Measurements from ENCODE around the gene ZNF681.
"Not testable (repeated sequence)": the region's sequence is repeated elsewhere in the genome, so short reads cannot be mapped to it uniquely, and the experiment has no call there.

ZNF681 gene

GRCh38 chr19:23779645-23780044 is 21.0 kb upstream of the ZNF681 start:
- H3K9me2 ChIP-seq (replicated peaks; ENCODE audit: control insufficient read depth, low read length): no peaks in the 10 kb centered on the region
- TF ChIP-seq, protein P1, sequence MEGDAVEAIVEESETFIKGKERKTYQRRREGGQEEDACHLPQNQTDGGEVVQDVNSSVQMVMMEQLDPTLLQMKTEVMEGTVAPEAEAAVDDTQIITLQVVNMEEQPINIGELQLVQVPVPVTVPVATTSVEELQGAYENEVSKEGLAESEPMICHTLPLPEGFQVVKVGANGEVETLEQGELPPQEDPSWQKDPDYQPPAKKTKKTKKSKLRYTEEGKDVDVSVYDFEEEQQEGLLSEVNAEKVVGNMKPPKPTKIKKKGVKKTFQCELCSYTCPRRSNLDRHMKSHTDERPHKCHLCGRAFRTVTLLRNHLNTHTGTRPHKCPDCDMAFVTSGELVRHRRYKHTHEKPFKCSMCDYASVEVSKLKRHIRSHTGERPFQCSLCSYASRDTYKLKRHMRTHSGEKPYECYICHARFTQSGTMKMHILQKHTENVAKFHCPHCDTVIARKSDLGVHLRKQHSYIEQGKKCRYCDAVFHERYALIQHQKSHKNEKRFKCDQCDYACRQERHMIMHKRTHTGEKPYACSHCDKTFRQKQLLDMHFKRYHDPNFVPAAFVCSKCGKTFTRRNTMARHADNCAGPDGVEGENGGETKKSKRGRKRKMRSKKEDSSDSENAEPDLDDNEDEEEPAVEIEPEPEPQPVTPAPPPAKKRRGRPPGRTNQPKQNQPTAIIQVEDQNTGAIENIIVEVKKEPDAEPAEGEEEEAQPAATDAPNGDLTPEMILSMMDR (IDR thresholded peaks at IDR 0.05; ENCODE audit: low read depth, low read length, poor library complexity, severe bottlenecking): no peak
- TF ChIP-seq EZH2phosphoT487 (IDR thresholded peaks at IDR 0.05; ENCODE audit: borderline replicate concordance, low read length): no peak
- H3K4me1 ChIP-seq (ENCODE audit: control insufficient read depth, low read length): no peaks in the 10 kb centered on the region

GRCh38 chr19:23778566-23778965 is 19.9 kb upstream of the ZNF681 start:
- H3F3A ChIP-seq (ENCODE audit: control insufficient read depth, insufficient read depth): no peaks in the 10 kb centered on the region
- no peak overlapping the region for H3K4me2 ChIP-seq (ENCODE audit: low read length)
- no peak overlapping the region for H3K27ac ChIP-seq (ENCODE audit: low read depth, low read length)
- H4K20me1 ChIP-seq (ENCODE audit: control insufficient read depth, insufficient read depth, low read depth, low read length): no peaks in the 10 kb centered on the region
- no peaks in the 10 kb centered on the region for H3K9me2 ChIP-seq (replicated peaks; ENCODE audit: control insufficient read depth, low read length)
- H3K9me3 ChIP-seq (ENCODE audit: control insufficient read depth, insufficient read depth, low read length): peaks cover 3% of the 10 kb centered on the region; the same call in 1 of the 2 replicates
- H3K36me3 ChIP-seq (ENCODE audit: control insufficient read depth, low read length): no peaks in the 10 kb centered on the region
- no peaks in the 10 kb centered on the region for H3K27me3 ChIP-seq (ENCODE audit: control insufficient read depth, low read length)
- no peaks in the 10 kb centered on the region for H3K79me2 ChIP-seq (ENCODE audit: control insufficient read depth, low read length)
- H3K4me1 ChIP-seq (ENCODE audit: control insufficient read depth, low read length): no peaks in the 10 kb centered on the region
- H3K4me3 ChIP-seq (ENCODE audit: low read length): no peak overlapping the region
- TF ChIP-seq, protein P1 (IDR thresholded peaks at IDR 0.05; ENCODE audit: low read depth, low read length, poor library complexity, severe bottlenecking): no peak
- TF ChIP-seq EZH2phosphoT487 (IDR thresholded peaks at IDR 0.05; ENCODE audit: borderline replicate concordance, low read length): no peak

More at GRCh38 chr19:23779645-23780044, 21.0 kb upstream of the ZNF681 start:
- no peaks in the 10 kb centered on the region for H3K27me3 ChIP-seq (ENCODE audit: control insufficient read depth, low read length)
- H3K9me3 ChIP-seq (ENCODE audit: control insufficient read depth, insufficient read depth, low read length): peaks cover 3% of the 10 kb centered on the region; the same call in 1 of the 2 replicates
- H3K27ac ChIP-seq (ENCODE audit: low read depth, low read length): no peak overlapping the region
- no peak overlapping the region for H3K4me3 ChIP-seq (ENCODE audit: low read length)
- no peaks in the 10 kb centered on the region for H3K36me3 ChIP-seq (ENCODE audit: control insufficient read depth, low read length)
- H3K79me2 ChIP-seq (ENCODE audit: control insufficient read depth, low read length): no peaks in the 10 kb centered on the region
- no peak overlapping the region for H3K4me2 ChIP-seq (ENCODE audit: low read length)
- no peaks in the 10 kb centered on the region for H4K20me1 ChIP-seq (ENCODE audit: control insufficient read depth, insufficient read depth, low read depth, low read length)
- H3F3A ChIP-seq (ENCODE audit: control insufficient read depth, insufficient read depth): no peaks in the 10 kb centered on the region

GRCh38 chr19:23778036-23778435 is 19.3 kb upstream of the ZNF681 start:
- not testable (repeated sequence) for H3K79me2 ChIP-seq (ENCODE audit: control insufficient read depth, low read length); H3K9me2 ChIP-seq (replicated peaks; ENCODE audit: control insufficient read depth, low read length); H3K4me3 ChIP-seq (ENCODE audit: low read length); H3K9me3 ChIP-seq (ENCODE audit: control insufficient read depth, insufficient read depth, low read length); H3K4me2 ChIP-seq (ENCODE audit: low read length); H4K20me1 ChIP-seq (ENCODE audit: control insufficient read depth, insufficient read depth, low read depth, low read length); H3K4me1 ChIP-seq (ENCODE audit: control insufficient read depth, low read length); H3K36me3 ChIP-seq (ENCODE audit: control insufficient read depth, low read length); H3K27me3 ChIP-seq (ENCODE audit: control insufficient read depth, low read length); H3K27ac ChIP-seq (ENCODE audit: low read depth, low read length); H3F3A ChIP-seq (ENCODE audit: control insufficient read depth, insufficient read depth)

GRCh38 chr19:23777216-23777615 is 18.5 kb upstream of the ZNF681 start:
- Histone ChIP-seq H3K27ac (ENCODE audit: low read depth, low read length) (no peak overlapping the region), H3K4me2 (ENCODE audit: low read length) (no peak overlapping the region), H3K4me3 (ENCODE audit: low read length) (no peak overlapping the region), H3K27me3 (ENCODE audit: control insufficient read depth, low read length) (no peaks in the 10 kb centered on the region), H3K79me2 (ENCODE audit: control insufficient read depth, low read length) (no peaks in the 10 kb centered on the region), H3K9me3 (ENCODE audit: control insufficient read depth, insufficient read depth, low read length) (peaks cover 3% of the 10 kb centered on the region; the same call in 1 of the 2 replicates), H3K9me2 (replicated peaks; ENCODE audit: control insufficient read depth, low read length) (no peaks in the 10 kb centered on the region), H4K20me1 (ENCODE audit: control insufficient read depth, insufficient read depth, low read depth, low read length) (no peaks in the 10 kb centered on the region), H3K36me3 (ENCODE audit: control insufficient read depth, low read length) (no peaks in the 10 kb centered on the region), H3K4me1 (ENCODE audit: control insufficient read depth, low read length) (no peaks in the 10 kb centered on the region), H3F3A (ENCODE audit: control insufficient read depth, insufficient read depth) (no peaks in the 10 kb centered on the region)
- no peak for TF ChIP-seq EZH2phosphoT487 (IDR thresholded peaks at IDR 0.05; ENCODE audit: borderline replicate concordance, low read length)
- TF ChIP-seq, protein P1 (IDR thresholded peaks at IDR 0.05; ENCODE audit: low read depth, low read length, poor library complexity, severe bottlenecking): no peak
